HG03025 (cell line): ENCODE results near the gene RANBP2.
A peak's percentile ranks its signal among the peaks of the same experiment; 100 is the strongest.
"Not testable (repeated sequence)": the region's sequence is repeated elsewhere in the genome, so short reads cannot be mapped to it uniquely, and the experiment has no call there.

ENCODE experiments used
- ATAC-seq: cut with Tn5 transposase; IDR thresholded peaks from one replicate; pipeline ENCODE4 v1.9.1; 2021; ENCODE audit warnings: mild to moderate bottlenecking, moderate library complexity; ENCODE audit not compliant: unreplicated experiment, low FRiP score

The RANBP2 gene

DNA sequence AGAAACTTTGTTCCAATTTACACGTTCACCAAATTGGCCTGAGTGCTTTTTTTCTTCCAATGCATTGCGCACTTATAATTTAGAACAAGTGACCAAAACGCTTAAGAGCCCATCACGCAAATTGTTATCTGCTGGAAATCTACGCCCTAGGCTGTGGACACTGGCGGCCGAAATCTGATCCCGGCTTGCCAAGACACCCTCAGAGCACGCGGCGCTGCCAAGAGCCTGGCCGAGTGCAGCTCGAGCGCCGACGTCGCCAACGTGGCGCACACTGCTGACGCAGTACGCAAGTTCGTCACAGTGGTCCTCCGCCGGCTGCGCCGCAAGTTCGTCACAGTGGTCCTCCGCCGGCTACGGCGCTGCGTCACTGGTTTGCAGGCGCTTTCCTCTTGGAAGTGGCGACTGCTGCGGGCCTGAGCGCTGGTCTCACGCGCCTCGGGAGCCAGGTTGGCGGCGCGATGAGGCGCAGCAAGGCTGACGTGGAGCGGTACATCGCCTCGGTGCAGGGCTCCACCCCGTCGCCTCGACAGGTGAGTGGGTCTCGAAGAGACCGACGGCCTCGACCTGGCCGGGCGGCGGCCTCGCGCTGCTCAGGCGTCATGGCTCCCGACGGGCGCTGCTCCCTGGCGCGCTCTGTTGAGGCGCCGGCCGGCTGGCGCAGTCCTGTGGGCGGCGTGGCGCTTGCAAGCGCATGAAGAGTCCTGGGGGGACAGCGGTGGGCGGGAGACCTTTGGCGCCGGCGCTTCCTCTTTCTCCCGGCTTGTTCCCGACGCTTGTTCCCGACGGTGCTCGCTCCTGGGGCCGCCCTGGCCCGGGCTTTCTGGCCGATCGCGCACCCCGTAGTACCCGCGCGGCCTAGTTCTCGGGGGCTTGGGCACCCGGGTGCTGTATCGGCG, at the start of gene RANBP2:
Gene RANBP2, plus strand, starts transcription at position 334 of the 896 bp plus-strand sequence. Its CDS starts 125 bp downstream, at position 459.
- peak; percentile 98 for ATAC-seq

GRCh38 chr2:108670282-108670681, 49.0 kb upstream of the RANBP2 start:
- not testable (repeated sequence) for ATAC-seq

- ATAC-seq: not testable (repeated sequence)
These were observed 47.0 kb upstream of the RANBP2 start for GRCh38 chr2:108672200-108672805.

- ATAC-seq: not testable (repeated sequence)
These were observed 42.8 kb upstream of the RANBP2 start for GRCh38 chr2:108676522-108676921.

DNA sequence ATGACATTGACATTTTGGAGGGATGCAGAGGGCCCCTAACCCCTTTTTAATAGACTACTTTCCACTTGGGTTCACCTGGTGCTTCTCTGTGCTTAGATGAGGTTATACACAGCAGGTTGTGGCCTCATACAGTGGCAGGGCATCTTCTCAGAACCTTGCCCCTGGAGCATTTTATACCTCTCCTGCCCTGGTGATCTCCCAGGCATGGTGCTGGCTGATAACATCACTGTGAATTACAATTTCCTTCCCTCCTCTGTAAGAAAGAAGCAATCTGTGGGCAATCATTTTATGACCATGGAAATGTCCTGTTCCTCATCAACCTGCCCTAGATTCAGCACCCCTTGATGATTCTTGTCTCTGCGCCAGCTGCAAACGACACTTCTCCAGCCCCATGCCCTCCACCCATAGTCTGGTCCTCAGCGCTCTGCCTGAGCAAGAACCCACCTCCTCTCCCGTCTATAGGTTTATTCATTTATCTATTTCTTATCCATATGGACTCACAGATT, 42.0 kb upstream of the RANBP2 start:
- ATAC-seq: not testable (repeated sequence)

GRCh38 chr2:108678198-108678651, 41.1 kb upstream of the RANBP2 start:
- not testable (repeated sequence) for ATAC-seq

DNA sequence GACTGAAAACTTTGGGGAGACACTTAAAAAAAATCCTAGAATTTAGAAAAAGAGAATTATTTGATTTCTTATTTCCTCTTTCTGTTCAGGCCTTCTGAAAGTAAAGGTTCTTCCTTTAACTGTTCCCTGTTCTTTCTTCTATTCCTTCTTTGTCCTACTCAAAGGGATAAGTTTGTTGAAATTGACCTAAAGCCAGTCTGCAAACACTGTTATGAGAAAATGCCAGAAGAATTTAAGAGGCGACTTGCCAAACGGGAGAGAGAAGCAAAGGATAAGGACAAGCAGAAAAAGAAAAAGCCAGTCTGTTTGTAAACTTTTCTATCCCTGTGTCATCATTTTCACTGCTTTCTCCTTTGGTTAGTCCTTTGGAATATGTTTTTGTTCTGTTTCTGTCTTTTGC, 38.5 kb upstream of the RANBP2 start:
- not testable (repeated sequence) for ATAC-seq

DNA sequence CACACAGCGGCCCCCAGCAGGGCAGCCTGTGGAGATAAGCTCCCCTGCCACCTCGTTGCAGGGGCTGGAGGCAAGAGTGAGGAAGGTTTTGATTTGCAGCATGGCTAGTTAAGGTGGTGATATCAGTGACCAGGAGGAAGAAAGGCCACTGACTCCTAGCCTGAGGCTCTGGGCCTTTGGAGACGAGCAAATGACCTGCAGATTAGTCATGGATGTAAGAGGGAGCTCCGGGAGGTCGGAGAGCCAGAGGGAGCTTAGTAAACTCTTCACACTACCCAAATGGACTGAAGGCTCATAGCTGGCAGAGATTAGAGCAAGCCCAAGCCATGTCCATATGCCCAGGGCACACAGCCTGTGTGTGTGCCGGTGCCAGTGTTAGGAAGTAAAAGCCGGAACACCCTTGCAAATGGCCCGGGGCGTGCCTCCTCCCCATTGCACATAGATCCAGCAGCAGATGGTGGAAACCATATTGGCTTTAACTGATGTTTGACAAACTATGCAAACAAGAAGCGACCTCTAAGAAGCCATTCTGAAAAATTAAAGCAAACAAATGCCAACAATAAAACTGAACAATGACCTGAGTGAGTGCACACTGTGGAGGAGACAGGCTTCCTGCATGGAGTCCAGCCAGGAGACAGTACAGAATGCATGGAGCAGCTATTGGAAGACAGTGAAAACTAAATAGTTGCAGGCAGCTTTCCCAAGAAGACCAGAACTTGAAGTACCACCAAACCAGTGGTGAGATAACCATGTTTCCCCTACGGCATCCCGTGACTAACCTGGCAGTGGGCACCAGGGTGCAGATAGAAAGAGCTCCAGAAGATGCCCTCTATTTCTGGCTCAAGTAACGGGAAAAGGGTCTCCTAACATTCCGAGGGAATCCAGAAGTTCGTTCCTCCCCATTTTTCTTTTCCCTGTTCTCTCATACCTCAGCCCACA, 30.2 kb upstream of the RANBP2 start:
- ATAC-seq: not testable (repeated sequence)

- not testable (repeated sequence) for ATAC-seq
These were observed 29.3 kb upstream of the RANBP2 start for GRCh38 chr2:108690001-108690400.

DNA sequence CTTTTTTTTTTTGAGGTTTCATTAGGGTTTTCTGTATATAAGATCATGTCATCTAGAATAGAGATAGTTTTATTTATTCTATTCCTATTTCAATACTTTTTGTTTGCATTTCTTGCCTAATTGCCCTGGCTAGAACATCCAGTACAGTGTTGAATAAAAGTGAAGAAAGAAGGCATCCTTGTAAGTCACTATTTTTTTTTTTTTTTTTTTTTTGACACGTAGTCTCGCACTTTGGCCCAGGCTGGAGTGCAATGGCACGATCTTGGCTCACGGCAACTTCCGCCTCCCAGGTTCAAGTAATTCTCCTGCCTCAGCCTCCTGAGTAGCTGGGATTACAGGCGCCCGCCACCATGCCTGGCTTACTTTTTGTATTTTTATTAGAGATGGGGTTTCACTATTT, 27.8 kb upstream of the RANBP2 start:
- no peak for ATAC-seq

GRCh38 chr2:108701208-108701607, 18.1 kb upstream of the RANBP2 start:
- ATAC-seq: no peak

GRCh38 chr2:108701806-108702205, 17.5 kb upstream of the RANBP2 start:
- ATAC-seq: no peak

DNA sequence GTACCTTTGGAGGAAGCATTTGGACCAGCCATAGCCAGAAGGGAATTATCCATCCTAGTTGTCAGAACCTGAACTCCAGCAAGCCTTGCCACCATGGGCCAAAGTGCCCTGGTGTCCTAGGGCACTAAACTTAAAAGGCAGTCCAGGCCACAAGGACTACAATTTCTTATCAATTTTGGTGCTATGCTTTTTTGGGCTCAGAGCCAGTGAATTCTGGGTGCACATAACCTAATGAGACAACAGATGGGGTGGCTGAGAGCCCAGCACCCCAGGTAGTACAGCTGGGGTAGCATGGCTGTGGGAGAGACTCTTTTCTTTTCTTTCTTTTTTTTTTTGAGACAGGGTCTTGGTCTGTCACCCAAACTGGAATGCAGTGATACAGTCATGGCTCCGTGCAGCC, 14.4 kb upstream of the RANBP2 start:
- ATAC-seq: no peak

- ATAC-seq: no peak
These were observed 12.0 kb upstream of the RANBP2 start for GRCh38 chr2:108707300-108707699.

DNA sequence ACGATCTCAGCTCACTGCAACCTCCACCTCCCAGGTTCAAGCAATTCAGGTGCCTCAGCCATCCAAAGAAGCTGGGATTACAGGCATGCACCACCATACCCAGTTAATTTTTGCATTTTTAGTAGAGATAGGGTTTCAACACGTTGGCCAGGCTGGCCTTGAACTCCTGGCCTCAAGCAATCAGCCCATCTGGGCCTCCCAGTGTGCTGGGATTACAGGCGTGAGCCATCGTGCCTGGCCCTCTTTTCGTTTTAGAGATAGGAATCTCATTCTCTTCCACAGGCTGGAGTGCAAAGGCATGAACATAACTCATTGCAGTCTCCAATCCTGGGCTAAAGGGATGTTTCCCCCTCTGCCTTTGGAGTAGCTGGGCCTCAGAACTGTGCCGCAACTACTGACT, 2.3 kb upstream of the RANBP2 start:
- not testable (repeated sequence) for ATAC-seq

GRCh38 chr2:108726048-108726447, 6.8 kb downstream of the RANBP2 start:
- not testable (repeated sequence) for ATAC-seq

- ATAC-seq: not testable (repeated sequence)
These were observed 15.4 kb downstream of the RANBP2 start for GRCh38 chr2:108734656-108735055.

DNA sequence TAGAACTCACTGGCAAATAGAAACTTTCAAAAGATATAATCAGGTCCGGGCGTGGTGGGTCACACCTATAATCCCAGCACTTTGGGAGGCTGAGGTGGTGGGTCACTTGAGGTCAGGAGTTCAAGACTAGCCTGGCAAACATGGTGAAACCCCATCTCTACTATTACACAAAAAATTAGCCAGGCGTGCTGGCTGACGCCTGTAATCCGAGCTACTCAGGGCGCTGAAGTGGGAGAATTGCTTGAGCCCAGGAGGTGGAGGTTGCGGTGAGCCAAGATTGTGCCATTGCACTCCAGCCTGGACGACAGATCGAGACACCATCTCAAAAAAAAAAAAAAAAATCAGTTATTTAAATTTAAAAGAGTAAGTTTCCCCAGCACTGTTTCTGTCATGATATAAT, 38.7 kb downstream of the RANBP2 start:
- not testable (repeated sequence) for ATAC-seq

GRCh38 chr2:108762618-108763017, 43.3 kb downstream of the RANBP2 start:
- ATAC-seq: not testable (repeated sequence)

GRCh38 chr2:108766671-108767070, 47.4 kb downstream of the RANBP2 start:
- not testable (repeated sequence) for ATAC-seq
